ENCODE data around the gene S100A5. TPM values are rescaled to one million over a fixed set of nuclear protein-coding genes. Genes with fewer than 3 reads are reported as not detected.
"Not testable (repeated sequence)": the region's sequence is repeated elsewhere in the genome, so short reads cannot be mapped to it uniquely, and the experiment has no call there.

S100A5 gene
- total RNA-seq, 1 donor from 2014 or later = 2.9 TPM

- DNase-seq (ENCODE audit: low read depth) = peak; percentile 66
Observed at GRCh38 chr1:153567621-153568366, 27.1 kb upstream of the S100A5 start.

- peak; percentile 100 for DNase-seq (ENCODE audit: low read depth)
Observed at GRCh38 chr1:153566414-153567371, 26.0 kb upstream of the S100A5 start.

- peak; percentile 93 for DNase-seq (ENCODE audit: low read depth)
Observed at GRCh38 chr1:153565529-153566374, 25.0 kb upstream of the S100A5 start, which contains the start of gene S100A2. TSS of gene S100A2 (minus strand) at chr1:153565844. CDS start at chr1:153563877, 1,967 bp downstream.

- DNase-seq (ENCODE audit: low read depth) = no peak
Observed at GRCh38 chr1:153563991-153564390, 23.3 kb upstream of the S100A5 start.

- no peak for DNase-seq (ENCODE audit: low read depth)
Observed at GRCh38 chr1:153563483-153563901, 22.8 kb upstream of the S100A5 start.

- DNase-seq (ENCODE audit: low read depth) = not testable (repeated sequence)
Observed at GRCh38 chr1:153562021-153562420, 21.3 kb upstream of the S100A5 start.

- no peak for DNase-seq (ENCODE audit: low read depth)
Observed at GRCh38 chr1:153561466-153561985, 20.8 kb upstream of the S100A5 start.

- DNase-seq (ENCODE audit: low read depth) = no peak
Observed at GRCh38 chr1:153560771-153561465, 20.2 kb upstream of the S100A5 start.

GRCh38 chr1:153560241-153560640 lies 19.5 kb upstream of the S100A5 start:
- no peak for DNase-seq (ENCODE audit: low read depth)

- no peak for DNase-seq (ENCODE audit: low read depth)
Observed at GRCh38 chr1:153557877-153558276, 17.1 kb upstream of the S100A5 start.

- no peak for DNase-seq (ENCODE audit: low read depth)
Observed at GRCh38 chr1:153556348-153556747, 15.6 kb upstream of the S100A5 start.

- DNase-seq (ENCODE audit: low read depth) = peak; percentile 54
Observed at GRCh38 chr1:153553830-153554541, 13.3 kb upstream of the S100A5 start.

- DNase-seq (ENCODE audit: low read depth) = no peak
Observed at GRCh38 chr1:153553096-153553495, 12.4 kb upstream of the S100A5 start.

- no peak for DNase-seq (ENCODE audit: low read depth)
Observed at GRCh38 chr1:153552335-153552734, 11.6 kb upstream of the S100A5 start.

- DNase-seq (ENCODE audit: low read depth) = no peak
Observed at GRCh38 chr1:153550827-153551500, 10.2 kb upstream of the S100A5 start.

GRCh38 chr1:153550398-153550758 lies 9.6 kb upstream of the S100A5 start:
- DNase-seq (ENCODE audit: low read depth) = no peak

GRCh38 chr1:153549741-153550397 lies 9.1 kb upstream of the S100A5 start:
- no peak for DNase-seq (ENCODE audit: low read depth)

All from myocyte (in vitro differentiated cells).